ENCODE results near the gene HAUS8. TPM values are rescaled to one million over a fixed set of nuclear protein-coding genes. Genes with fewer than 3 reads are reported as not detected.

Gene HAUS8
- total and polyA plus RNA-seq, 10 of the 15 experiments (the other 5 are each of a cell fraction or from before 2014, with no cell fraction given): 22.7 to 43.9 (median 34.4) TPM

DNA sequence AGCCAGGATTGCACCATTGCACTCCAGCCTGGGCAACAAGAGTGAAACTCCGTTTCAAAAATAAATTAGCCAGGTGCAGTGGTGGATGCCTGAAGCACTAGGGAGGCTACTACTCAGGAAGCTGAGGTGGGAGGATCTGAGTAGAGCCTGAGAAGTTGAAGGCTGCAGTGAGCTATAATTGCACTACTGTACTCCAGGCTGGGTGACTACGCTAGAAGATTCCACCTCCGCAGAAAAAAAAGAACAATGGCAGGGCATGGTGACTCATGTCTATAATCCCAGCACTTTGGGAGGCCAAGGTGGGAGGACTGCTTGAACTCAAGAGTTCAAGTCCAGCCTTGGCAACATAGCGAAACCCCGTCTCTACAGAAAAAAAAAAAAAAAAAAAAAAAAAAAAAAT is 20.5 kb downstream of the HAUS8 start (continued):
- TF ChIP-seq FOS (IDR thresholded peaks at IDR 0.05; ENCODE audit: borderline replicate concordance, extremely low read depth, insufficient read length): no peak
- no peak for TF ChIP-seq NFXL1 (IDR thresholded peaks at IDR 0.05; ENCODE audit: borderline replicate concordance)
- TF ChIP-seq, protein P1, sequence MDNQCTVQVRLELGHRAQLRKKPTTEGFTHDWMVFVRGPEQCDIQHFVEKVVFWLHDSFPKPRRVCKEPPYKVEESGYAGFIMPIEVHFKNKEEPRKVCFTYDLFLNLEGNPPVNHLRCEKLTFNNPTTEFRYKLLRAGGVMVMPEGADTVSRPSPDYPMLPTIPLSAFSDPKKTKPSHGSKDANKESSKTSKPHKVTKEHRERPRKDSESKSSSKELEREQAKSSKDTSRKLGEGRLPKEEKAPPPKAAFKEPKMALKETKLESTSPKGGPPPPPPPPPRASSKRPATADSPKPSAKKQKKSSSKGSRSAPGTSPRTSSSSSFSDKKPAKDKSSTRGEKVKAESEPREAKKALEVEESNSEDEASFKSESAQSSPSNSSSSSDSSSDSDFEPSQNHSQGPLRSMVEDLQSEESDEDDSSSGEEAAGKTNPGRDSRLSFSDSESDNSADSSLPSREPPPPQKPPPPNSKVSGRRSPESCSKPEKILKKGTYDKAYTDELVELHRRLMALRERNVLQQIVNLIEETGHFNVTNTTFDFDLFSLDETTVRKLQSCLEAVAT (IDR thresholded peaks at IDR 0.05): no peak
- TF ChIP-seq, protein P2, sequence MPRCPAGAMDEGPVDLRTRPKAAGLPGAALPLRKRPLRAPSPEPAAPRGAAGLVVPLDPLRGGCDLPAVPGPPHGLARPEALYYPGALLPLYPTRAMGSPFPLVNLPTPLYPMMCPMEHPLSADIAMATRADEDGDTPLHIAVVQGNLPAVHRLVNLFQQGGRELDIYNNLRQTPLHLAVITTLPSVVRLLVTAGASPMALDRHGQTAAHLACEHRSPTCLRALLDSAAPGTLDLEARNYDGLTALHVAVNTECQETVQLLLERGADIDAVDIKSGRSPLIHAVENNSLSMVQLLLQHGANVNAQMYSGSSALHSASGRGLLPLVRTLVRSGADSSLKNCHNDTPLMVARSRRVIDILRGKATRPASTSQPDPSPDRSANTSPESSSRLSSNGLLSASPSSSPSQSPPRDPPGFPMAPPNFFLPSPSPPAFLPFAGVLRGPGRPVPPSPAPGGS (IDR thresholded peaks at IDR 0.05; ENCODE audit: borderline replicate concordance, insufficient read depth, low read depth, low read length, poor library complexity, severe bottlenecking): no peak
- TF ChIP-seq, protein P3, sequence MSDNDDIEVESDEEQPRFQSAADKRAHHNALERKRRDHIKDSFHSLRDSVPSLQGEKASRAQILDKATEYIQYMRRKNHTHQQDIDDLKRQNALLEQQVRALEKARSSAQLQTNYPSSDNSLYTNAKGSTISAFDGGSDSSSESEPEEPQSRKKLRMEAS (IDR thresholded peaks at IDR 0.05; ENCODE audit: low read depth, low read length): no peak
- no peak for TF ChIP-seq RBBP5 (conservative IDR thresholded peaks at IDR 0.05)
- TF ChIP-seq, protein P4, sequence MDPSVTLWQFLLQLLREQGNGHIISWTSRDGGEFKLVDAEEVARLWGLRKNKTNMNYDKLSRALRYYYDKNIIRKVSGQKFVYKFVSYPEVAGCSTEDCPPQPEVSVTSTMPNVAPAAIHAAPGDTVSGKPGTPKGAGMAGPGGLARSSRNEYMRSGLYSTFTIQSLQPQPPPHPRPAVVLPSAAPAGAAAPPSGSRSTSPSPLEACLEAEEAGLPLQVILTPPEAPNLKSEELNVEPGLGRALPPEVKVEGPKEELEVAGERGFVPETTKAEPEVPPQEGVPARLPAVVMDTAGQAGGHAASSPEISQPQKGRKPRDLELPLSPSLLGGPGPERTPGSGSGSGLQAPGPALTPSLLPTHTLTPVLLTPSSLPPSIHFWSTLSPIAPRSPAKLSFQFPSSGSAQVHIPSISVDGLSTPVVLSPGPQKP (IDR thresholded peaks at IDR 0.05; ENCODE audit: low read depth, low read length): no peak
- TF ChIP-seq, protein P5, sequence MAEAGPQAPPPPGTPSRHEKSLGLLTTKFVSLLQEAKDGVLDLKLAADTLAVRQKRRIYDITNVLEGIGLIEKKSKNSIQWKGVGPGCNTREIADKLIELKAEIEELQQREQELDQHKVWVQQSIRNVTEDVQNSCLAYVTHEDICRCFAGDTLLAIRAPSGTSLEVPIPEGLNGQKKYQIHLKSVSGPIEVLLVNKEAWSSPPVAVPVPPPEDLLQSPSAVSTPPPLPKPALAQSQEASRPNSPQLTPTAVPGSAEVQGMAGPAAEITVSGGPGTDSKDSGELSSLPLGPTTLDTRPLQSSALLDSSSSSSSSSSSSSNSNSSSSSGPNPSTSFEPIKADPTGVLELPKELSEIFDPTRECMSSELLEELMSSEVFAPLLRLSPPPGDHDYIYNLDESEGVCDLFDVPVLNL (IDR thresholded peaks at IDR 0.05; ENCODE audit: low read depth, low read length): no peak
- no peak for TF ChIP-seq SMAD1 (IDR thresholded peaks at IDR 0.05; ENCODE audit: low read depth, partially characterized antibody)
- TF ChIP-seq DPF2 (IDR thresholded peaks at IDR 0.05): no peak
- no peak for TF ChIP-seq RELA (IDR thresholded peaks at IDR 0.05; ENCODE audit: borderline replicate concordance, partially characterized antibody)
- TF ChIP-seq LARP7 (IDR thresholded peaks at IDR 0.05): no peak
- TF ChIP-seq BHLHE40 (IDR thresholded peaks at IDR 0.05; ENCODE audit: borderline replicate concordance in 1 of 2, low read depth in 2 of 2, low read length in 1 of 2): no peak
- no peak for TF ChIP-seq CHD2 (IDR thresholded peaks at IDR 0.05; ENCODE audit: borderline replicate concordance, low read depth, low read length)
